ENCODE results near the gene NCMAP. TPM values are rescaled to one million over a fixed set of nuclear protein-coding genes. Genes with fewer than 3 reads are reported as not detected.

The NCMAP gene
- total RNA-seq, 2 donors from 2014 or later: 0.14 TPM; not detected in 1

- no peaks in the 10 kb centered on the region for H3K9me3 ChIP-seq
- no peak for DNase-seq (ENCODE audit: low spot score)
- no peak for ATAC-seq (ENCODE audit: insufficient number of reproducible peaks, low FRiP score, low read depth)
- no peaks in the 10 kb centered on the region for H3K4me1 ChIP-seq (ENCODE audit: control insufficient read depth in 1 of 2, low read depth in 2 of 2)
- no peak overlapping the region for H3K27ac ChIP-seq
- peaks cover 84% of the 10 kb centered on the region for H3K36me3 ChIP-seq
- H3K4me3 ChIP-seq: no peak overlapping the region
- TF ChIP-seq, protein P1, sequence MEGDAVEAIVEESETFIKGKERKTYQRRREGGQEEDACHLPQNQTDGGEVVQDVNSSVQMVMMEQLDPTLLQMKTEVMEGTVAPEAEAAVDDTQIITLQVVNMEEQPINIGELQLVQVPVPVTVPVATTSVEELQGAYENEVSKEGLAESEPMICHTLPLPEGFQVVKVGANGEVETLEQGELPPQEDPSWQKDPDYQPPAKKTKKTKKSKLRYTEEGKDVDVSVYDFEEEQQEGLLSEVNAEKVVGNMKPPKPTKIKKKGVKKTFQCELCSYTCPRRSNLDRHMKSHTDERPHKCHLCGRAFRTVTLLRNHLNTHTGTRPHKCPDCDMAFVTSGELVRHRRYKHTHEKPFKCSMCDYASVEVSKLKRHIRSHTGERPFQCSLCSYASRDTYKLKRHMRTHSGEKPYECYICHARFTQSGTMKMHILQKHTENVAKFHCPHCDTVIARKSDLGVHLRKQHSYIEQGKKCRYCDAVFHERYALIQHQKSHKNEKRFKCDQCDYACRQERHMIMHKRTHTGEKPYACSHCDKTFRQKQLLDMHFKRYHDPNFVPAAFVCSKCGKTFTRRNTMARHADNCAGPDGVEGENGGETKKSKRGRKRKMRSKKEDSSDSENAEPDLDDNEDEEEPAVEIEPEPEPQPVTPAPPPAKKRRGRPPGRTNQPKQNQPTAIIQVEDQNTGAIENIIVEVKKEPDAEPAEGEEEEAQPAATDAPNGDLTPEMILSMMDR (IDR thresholded peaks at IDR 0.05): no peak
- no peaks in the 10 kb centered on the region for H3K27me3 ChIP-seq (replicated peaks; ENCODE audit: insufficient read depth)
These were observed 98.1 kb downstream of the NCMAP start for GRCh38 chr1:24654010-24654409.

- H3K4me1 ChIP-seq (ENCODE audit: control insufficient read depth in 1 of 2, low read depth in 2 of 2): no peaks in the 10 kb centered on the region
- no peak for ATAC-seq (ENCODE audit: insufficient number of reproducible peaks, low FRiP score, low read depth)
These were observed 100.2 kb downstream of the NCMAP start for GRCh38 chr1:24656046-24656445.

DNA sequence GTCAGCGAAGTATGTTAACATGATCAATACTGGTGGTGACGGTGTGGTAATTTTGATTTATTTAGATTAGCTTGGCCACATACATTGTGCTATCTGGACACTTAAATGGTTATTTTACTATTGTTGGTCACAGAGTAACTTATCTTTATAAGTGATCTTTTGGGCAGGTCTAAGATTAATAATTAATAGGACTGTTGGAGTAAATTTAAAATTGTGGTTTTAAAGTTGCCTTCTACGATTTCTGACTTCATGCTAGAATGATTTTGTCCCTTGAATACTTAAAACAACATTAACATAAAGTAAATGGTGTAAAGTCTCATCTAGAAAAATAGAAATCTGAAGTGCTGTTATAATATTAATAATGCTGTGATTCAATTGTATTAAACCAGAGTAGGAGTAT, 101.9 kb downstream of the NCMAP start:
- ATAC-seq (ENCODE audit: insufficient number of reproducible peaks, low FRiP score, low read depth): no peak
- no peaks in the 10 kb centered on the region for H3K9me3 ChIP-seq
- H3K4me1 ChIP-seq (ENCODE audit: control insufficient read depth in 1 of 2, low read depth in 2 of 2): no peaks in the 10 kb centered on the region
- no peak for DNase-seq (ENCODE audit: low spot score)
- H3K27ac ChIP-seq: no peak overlapping the region
- no peaks in the 10 kb centered on the region for H3K27me3 ChIP-seq (replicated peaks; ENCODE audit: insufficient read depth)
- TF ChIP-seq, protein P1 (IDR thresholded peaks at IDR 0.05): no peak
- no peak overlapping the region for H3K4me3 ChIP-seq
- H3K36me3 ChIP-seq: peaks cover 82% of the 10 kb centered on the region

More at GRCh38 chr1:24656046-24656445, 100.2 kb downstream of the NCMAP start:
- no peak for DNase-seq (ENCODE audit: low spot score)
- TF ChIP-seq, protein P1 (IDR thresholded peaks at IDR 0.05): no peak
- H3K36me3 ChIP-seq: peaks cover 76% of the 10 kb centered on the region
- H3K27ac ChIP-seq: no peak overlapping the region
- no peak overlapping the region for H3K4me3 ChIP-seq
- no peaks in the 10 kb centered on the region for H3K9me3 ChIP-seq
- no peaks in the 10 kb centered on the region for H3K27me3 ChIP-seq (replicated peaks; ENCODE audit: insufficient read depth)

Other genes with a start within 250 kb of the NCMAP start
- 1 to 10 TPM in 1 of 2 donors, under 1 TPM in 1; 0.54 to 1.3 TPM for gene GRHL3, start 236.7 kb upstream of the NCMAP start, total RNA-seq
- 1 to 10 TPM; 1.5 to 4.0 TPM for gene STPG1, start 142.3 kb upstream of the NCMAP start, total RNA-seq
- 10 to 100 TPM; 19.3 to 31.4 TPM for gene NIPAL3, start 140.3 kb upstream of the NCMAP start, total RNA-seq
- gene RCAN3, start 53.3 kb upstream of the NCMAP start, total RNA-seq: 1 to 10 TPM; 2.6 to 7.3 TPM
- gene SRRM1, start 87.2 kb downstream of the NCMAP start, total RNA-seq: 100 to 1,000 TPM in 1 of 2 donors, 10 to 100 TPM in 1; 57.0 to 181 TPM
- 100 to 1,000 TPM; 740 to 777 TPM for gene CLIC4, start 189.4 kb downstream of the NCMAP start, total RNA-seq

Data from thoracic aorta (tissue), 2 donors.